GM12801 (cell line): ENCODE data around the gene FBXO7.

Experiments used
- TF ChIP-seq, protein P1 (sequence below): IDR thresholded peaks from one replicate; pipeline ENCODE4 v1.5.1; 2011; ENCODE audit warnings: control low read depth; ENCODE audit not compliant: insufficient read length; ENCODE audit errors: extremely low read depth

Gene FBXO7

DNA sequence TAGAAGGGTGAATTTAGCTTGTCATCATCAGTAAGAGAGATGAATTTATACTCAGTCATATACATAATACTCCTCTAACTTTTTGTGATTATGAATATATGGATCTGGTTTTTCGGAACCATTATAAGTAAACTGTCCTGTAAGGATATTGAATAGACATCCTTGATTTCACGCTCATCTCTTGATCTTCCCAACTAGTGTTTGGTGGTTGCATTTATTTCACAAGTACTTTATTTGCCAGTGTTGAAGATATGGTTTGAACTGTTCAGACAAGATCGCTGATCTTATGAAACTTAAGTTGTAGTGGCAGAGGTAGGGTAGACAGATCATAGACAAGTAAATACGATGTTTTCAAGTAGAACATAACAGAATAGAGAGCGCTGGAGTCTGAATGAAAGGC is 3.0 kb downstream of the FBXO7 start:
- TF ChIP-seq, protein P1, sequence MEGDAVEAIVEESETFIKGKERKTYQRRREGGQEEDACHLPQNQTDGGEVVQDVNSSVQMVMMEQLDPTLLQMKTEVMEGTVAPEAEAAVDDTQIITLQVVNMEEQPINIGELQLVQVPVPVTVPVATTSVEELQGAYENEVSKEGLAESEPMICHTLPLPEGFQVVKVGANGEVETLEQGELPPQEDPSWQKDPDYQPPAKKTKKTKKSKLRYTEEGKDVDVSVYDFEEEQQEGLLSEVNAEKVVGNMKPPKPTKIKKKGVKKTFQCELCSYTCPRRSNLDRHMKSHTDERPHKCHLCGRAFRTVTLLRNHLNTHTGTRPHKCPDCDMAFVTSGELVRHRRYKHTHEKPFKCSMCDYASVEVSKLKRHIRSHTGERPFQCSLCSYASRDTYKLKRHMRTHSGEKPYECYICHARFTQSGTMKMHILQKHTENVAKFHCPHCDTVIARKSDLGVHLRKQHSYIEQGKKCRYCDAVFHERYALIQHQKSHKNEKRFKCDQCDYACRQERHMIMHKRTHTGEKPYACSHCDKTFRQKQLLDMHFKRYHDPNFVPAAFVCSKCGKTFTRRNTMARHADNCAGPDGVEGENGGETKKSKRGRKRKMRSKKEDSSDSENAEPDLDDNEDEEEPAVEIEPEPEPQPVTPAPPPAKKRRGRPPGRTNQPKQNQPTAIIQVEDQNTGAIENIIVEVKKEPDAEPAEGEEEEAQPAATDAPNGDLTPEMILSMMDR, result no peak

DNA sequence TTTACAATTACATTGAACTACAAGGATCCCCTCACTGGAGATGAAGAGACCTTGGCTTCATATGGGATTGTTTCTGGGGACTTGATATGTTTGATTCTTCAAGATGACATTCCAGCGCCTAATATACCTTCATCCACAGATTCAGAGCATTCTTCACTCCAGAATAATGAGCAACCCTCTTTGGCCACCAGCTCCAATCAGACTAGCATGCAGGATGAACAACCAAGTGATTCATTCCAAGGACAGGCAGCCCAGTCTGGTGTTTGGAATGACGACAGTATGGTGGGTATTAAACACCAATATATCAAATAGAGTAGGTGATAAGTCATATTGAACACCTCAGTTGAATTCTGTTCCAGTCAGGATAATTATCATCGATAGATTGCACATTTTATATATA is 4.4 kb downstream of the FBXO7 start:
- TF ChIP-seq, protein P1, result no peak

DNA sequence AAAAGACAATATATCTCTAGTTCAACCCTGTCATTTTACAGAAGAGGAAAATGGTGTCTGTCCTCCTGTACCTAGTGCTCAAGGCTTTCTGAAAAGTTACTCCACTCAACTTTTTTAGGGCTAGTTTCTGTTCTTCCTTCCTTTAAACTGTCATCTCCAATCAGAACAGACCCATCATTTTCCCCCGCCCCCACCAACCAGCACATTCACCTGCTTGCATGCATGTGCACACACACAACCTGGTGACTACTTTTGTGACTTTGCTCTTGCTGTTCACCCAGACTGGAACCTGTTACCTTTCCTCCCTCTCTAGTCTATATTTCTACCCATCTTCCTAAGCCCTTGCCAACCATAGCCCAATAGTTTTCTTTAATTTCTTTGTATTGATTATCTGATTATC is 5.6 kb downstream of the FBXO7 start:
- TF ChIP-seq, protein P1, result no peak

DNA sequence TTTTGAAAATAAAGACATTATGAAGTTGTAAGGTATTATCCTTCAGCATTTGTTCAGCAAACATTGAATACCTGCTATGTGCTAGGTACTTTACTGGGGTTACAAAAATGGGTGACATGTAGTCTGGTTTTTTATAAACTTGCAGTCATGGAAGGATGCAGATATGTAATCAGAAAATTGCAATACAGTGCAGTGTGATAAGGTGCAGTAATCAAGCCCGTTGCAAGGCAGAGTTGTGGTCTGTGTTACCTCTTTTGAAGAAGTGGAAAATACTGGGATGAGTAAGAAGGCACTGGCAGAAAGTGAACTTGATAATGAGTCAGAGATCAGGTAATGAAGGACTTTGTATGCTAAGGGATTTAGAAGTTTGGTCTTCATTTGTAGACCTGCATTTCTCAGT is 8.1 kb downstream of the FBXO7 start:
- TF ChIP-seq, protein P1, result no peak

DNA sequence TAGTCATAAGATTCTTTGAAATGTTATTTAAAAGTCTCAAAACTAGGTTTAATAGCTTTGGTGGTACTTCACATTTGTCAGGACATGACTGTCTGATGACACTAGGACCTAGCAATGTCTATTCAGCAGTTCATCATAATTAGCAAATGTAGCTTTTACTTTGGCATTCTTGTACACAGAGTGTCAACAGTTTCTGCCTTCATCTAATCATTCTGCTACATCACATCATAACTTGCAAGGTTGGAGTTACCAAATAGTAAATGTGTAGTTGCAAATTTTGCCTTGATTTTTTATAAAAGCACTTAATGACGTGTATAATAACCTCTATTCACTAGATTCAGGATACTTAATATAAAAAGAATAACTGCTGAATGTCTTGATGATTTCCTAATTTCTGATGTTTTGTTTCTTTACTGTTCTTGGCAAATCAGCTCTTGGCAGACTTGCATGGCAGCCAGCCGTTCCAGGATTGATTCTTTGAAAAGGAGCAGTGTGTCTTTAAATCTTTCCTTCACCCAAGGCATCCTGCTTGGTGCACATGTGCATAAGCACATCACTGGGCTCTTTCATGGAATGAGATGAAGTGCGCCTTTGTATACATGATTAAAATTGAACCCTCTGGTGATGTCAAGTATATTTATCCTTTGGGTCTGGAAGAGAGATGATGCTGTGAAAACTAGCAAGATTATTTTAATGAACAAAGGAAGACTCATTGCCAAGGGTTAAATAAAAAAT is 12.2 kb downstream of the FBXO7 start:
- TF ChIP-seq, protein P1, result no peak

DNA sequence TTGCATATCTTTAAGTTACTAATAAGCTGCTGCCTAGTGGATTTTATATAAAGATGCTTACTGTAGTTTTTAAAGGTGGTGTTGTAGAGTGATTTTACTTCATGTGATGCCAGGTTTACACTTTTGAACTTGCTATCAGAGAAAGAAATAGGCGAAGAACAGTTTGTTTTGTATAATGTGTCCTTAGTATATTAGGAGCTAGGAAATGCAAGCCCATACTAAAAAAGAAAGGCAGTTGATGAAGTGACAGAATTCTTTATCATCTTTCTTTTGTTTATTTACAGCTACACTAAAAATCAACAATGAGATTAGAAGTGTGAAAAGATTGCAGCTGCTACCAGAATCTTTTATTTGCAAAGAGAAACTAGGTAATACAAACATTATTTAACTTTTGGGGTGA is 12.8 kb downstream of the FBXO7 start:
- TF ChIP-seq, protein P1, result no peak

DNA sequence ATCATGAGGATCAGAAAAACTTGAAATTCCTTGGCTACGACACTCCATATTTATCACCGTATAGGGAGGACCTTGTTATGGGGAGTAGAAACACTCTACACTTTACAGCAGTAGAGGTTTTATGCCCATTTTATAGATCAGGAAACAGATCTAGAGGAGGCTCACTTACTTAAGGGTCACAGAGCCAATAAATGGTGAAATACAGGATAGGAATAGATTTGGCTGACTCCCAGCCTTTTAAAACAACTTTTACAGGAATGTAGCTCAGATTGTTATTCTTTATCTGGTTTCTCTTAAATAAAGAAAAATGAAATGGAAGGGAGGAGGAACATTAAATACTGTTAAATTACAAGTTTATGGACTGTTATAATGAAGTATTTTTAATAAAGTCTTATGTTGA is 14.8 kb downstream of the FBXO7 start:
- TF ChIP-seq, protein P1, result no peak

DNA sequence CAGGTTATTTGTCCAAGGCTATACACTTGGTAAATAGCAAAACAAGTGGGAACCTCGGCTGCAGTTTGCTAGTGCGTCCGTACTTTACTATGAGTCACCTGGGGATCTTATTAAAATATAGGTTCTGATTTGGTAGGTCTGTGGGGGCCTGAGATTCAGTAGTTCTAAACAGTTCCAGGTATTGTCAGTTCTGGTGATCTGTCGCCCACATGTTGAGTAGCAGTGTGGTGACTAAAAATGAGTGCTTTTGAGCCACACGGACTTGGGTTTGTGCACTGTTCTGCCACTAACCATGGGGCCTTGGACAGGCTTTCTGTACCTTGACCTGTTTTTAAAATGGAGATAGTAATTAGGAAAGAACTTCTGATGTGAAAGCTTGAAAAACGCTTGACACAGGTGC is 15.7 kb downstream of the FBXO7 start:
- TF ChIP-seq, protein P1, result no peak
